ENCODE measurements around the gene KCNH4.
"Not testable (repeated sequence)": the region's sequence is repeated elsewhere in the genome, so short reads cannot be mapped to it uniquely, and the experiment has no call there.

KCNH4 gene

DNA sequence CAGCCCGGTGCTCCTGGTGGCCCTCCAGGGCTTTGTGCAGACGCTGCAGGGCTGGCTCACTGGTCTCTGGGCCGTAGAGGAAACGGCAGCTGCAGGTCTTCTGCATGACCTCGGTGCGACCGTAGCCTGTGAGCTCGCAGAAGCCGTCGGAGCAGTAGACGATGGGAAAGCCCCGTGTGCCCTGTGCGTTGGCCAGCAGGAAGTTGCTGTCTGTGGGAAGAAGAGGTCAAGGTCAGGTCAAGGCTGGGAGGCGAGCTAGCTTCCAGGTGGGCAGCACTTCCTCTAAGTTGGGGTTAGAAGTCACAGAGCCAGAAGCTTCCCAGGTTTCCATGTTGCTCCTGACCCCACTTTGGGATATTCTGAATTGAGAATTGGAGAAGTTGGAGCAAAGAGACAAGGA is 2.1 kb downstream of the KCNH4 start:
- no peak for DNase-seq (ENCODE audit: low spot score)

DNA sequence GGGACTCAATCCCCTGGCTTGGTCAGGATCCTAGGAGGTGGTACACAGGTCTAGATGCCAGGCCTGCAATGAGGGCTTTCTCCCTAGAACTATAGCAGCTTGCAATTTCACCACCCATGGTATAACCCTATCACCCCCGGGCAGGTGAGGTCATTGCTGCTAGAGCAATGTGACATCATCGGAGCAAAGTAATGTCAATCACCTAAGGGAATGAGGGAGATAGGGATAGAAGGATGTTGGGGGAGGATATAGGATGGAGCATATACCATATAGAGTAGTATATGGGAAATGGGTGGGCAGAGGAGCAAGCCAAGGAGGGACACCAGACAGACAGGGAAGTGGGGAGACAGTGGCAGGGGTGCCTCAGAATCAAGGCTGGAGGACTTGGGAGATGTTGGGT is 3.3 kb downstream of the KCNH4 start:
- no peak for DNase-seq (ENCODE audit: low spot score)

DNA sequence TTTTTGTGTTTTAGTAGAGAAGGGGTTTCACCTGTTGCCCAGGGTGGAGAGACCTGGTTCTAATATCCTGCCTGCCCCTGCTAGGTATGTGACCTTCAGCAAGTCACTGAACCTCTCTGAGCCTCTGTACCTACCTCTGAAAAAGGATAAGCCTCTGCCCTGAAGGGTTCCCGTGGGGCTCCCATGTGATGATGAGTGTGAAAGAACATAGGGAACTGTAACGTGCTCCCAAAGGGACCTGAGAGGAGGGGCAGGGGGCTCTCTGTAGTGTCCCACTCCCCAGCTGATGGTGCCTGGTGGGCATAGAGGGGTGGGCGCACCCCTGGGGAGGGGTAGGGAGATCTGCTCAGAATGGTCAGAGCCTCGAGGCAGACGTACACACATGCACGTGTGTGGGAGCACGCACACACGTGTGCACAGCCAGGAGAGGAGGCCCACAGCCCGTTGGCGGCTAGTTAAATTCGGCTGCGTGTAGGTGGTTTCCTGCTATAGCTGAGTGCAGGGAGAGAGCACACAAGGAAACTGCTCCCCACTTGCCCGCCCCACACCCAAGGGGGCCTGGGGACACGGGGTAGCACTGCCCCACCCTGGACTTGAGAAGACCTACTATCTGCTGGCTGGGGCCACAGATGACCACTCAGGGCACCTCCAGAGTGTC is 6.7 kb downstream of the KCNH4 start:
- no peak for DNase-seq (ENCODE audit: low spot score)

DNA sequence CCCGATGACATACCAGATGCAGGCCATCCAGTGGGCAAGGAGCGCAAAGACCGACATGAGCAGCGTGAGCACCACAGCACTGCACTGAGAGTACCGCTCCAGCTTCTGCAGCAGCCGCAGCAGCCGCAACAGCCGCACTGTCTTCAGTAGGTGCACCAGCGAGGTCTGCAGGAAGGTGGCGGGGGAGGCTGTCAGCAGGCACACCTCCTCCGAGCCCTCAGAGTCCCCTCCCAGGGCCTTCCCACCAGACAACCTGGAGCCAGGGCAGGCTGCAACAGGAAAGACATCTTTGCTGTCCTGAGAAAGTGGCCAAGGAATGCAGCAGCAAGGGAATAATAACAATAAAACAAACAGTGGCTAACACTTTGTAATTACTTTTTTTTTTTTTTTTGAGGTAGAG is 9.1 kb downstream of the KCNH4 start:
- no peak for DNase-seq (ENCODE audit: low spot score)

DNA sequence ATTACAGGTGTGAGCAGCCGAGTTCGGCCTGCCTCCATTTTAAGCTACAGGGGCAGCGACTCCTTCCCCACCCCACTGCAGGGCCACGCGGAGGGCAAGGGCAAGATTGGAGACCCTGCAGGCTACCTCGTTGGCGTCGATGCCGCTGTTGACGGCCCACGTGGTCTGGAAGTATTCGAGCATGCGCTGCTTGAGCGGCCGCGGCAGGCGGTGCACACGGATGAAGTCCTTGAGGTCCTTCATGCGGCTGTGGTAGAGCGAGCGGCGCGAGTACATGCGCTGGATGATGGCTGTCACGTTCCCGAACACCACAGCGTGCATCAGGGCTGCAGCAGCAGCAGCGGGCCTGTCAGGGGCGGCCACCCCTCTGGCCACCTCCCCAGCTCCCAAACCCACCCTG is 11.6 kb downstream of the KCNH4 start:
- no peak for DNase-seq (ENCODE audit: low spot score)

DNA sequence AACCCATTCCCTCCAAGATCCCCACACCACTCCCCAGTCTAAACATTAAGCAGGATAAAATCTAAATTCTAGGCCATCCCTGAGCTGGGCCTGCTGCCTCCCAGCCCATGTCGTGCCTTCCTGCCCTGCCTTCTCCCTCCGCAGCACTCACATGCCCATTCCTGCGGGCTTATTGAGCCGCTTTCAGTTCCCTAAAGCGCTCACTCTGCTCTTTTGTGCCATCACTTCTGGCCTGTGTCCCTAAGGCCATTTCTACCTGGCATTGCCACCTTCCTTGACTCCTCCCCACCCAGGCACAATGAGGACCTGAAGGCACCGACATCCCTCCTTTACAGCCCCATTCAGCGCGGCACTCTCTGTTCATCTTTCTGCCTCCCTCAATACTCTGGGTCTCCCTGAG is 13.1 kb downstream of the KCNH4 start:
- no peak for DNase-seq (ENCODE audit: low spot score)

DNA sequence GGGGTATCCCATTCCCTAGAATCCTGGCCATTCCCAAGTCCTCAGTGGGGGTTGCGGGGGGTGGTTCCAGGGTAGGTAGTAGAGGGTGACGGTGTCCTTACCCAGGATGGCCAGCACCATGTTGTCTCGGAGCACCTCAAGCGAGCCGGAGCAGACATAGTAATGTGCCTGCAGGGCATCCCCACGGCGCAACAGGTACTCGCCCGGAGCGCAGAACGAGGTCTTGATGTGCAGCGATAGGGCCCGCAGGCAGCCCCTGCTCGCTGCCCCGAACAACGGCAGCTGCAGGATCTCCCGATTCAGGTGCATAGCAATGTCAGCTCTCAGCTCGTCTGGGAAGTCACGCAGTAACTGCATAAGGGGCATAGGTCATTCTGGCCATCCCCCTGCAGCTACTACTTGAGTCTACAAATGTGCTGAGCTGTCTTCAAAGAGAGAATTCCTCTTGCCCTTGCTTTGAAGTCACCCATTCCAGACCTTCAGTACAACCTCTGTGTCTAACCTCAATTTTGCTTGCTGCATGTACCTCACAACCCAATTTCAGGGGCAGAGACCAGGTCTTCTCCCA is 14.7 kb downstream of the KCNH4 start:
- no peak for DNase-seq (ENCODE audit: low spot score)

DNA sequence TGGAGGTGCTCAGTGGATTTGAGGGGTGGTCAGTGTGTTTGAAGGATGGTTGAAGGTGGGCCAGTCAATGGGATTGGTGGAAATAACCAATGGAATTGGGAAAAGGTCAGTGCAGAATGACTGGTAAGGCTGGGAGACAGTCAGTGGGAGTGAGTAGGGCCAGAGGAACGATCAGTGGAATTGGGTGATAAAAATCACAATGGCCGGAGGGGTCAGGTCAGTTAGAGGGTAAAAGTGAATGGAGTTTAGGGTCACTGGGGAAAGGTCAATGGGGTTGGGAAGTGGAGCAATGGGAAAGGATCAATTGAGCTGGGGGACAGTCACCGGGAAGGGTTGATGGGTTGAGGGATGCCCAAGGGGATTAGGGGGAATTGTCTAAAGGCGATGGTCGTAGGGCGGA is 15.2 kb downstream of the KCNH4 start:
- DNase-seq (ENCODE audit: low spot score), result no peak

DNA sequence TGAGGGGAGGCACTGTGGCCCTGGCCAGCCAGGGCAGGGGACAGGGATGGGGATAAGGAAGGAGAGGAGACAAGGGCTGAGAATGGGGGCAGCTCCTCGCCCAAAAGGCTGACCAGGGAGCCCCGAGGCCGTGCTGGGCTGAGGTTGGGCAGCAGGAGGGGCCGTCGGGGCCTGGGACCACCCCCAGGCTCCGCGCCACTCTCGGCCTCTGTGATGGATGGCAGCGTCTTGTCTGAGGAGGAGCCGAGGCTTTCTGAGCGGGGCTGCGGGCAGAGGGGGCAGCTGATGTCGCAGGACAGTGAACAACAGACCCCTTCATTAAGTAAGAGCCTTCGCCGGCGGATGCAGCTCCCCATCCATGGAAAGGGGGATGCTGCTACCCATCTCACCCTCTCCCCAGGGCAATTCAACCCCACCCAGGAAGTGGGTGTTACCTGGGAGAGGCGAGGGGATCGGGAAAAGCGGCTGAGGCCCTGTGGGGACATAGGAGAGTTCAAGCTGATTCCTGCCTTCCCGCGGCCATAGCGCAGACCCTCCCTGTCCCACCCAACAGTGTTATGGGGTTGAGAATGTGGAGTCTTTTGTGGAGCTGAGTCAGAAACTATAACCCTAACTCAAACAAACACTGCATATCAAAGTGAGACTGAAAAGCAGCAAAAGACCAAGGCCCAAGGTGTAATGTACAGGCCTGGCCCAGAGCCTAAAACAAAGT is 17.1 kb downstream of the KCNH4 start:
- no peak for DNase-seq (ENCODE audit: low spot score)

DNA sequence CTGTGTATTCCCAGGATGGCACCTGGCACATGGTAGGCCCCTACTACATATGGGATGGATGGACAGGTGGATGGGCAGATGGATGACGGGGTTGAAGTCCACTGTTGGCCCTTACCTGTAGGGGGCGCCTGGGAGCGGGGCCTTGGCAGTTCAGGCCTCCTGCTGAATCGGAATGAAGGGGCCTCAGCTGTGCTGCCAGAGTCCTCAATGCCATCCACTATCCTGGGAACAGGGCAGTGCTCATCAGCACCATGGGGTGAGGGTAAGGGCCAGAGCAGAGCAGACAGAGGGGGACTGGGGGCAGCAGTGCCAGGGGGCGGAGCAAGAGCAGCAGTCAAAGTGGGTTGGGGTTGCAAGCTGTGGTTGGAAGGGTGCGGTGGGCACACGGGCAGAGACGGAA is 17.8 kb downstream of the KCNH4 start:
- DNase-seq (ENCODE audit: low spot score), result no peak

DNA sequence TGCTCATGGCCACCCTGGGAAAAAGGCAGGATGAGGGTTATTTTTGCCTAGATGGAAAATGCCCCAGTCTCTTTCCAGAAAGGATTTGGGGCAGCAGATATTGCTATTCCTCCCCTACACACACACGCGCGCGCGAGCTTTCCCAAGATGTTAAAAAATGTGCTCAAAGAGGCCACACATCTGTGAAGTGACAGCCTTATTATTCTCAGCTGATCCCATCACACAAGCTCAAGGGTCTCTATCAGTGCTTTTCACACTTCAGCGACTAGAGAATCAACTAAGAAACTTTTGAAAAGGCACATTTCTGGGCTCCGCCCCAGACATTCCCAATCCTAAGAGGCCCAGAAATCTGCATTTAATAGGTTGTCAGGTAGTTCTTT is 20.4 kb downstream of the KCNH4 start:
- no peak for DNase-seq (ENCODE audit: low spot score)

DNA sequence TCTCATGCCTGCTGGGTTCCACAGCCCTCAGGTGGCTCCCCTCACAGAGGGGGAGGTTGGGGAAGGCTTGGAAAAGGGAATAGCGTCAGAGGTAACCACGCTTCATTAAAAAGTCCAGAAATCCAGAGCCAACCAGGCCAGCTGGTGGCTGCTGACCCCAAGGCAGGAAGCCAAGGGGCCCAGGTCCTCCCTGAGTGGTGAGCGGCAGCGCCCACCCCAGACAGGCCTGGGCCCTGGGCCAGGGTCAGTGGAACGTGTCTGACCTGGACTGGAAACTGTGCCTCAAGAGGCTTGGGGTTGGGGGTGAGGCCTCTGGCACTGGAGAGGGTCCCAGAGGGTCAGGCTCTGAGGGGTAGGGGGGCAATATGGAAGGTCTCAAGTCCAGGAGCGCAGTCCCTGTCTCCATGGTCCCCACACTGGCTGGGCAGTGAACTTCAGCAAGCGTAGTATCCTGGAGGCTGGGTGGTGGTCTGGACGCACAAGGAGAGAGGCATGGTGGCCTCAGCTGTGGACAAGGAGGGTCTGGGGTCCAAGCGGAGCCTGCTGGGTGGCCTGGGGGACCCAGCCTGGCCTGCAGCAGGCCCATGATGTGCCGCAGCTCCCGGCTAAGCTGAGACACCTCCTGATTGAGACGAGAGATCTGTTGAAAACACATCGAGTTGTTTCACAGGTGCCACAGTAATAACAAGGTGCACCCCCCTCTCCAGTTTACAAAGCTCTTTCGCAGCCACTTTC is 21.0 kb downstream of the KCNH4 start:
- DNase-seq (ENCODE audit: low spot score), result no peak

DNA sequence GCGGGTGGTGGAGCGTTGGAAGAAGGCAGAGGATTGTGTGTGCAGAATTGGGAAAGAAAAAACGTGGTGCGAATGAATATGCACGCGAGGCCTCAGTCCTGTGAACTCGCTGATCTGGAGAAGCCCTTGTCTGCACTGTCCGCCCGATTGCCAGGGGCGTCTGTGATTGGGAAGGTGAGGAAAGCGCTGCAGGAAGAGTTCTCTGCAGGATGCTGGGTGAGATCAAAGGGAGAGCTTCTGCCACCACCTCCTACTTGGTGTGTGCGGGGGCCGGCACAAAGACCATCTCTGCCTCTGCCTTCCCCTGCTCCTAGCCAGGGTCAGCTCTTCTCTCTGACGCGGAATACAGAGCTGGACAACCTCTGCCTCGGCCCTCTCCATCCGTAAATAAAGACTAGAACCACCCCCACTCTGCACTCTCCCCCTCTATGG is 25.3 kb downstream of the KCNH4 start:
- no peak for DNase-seq (ENCODE audit: low spot score)

DNA sequence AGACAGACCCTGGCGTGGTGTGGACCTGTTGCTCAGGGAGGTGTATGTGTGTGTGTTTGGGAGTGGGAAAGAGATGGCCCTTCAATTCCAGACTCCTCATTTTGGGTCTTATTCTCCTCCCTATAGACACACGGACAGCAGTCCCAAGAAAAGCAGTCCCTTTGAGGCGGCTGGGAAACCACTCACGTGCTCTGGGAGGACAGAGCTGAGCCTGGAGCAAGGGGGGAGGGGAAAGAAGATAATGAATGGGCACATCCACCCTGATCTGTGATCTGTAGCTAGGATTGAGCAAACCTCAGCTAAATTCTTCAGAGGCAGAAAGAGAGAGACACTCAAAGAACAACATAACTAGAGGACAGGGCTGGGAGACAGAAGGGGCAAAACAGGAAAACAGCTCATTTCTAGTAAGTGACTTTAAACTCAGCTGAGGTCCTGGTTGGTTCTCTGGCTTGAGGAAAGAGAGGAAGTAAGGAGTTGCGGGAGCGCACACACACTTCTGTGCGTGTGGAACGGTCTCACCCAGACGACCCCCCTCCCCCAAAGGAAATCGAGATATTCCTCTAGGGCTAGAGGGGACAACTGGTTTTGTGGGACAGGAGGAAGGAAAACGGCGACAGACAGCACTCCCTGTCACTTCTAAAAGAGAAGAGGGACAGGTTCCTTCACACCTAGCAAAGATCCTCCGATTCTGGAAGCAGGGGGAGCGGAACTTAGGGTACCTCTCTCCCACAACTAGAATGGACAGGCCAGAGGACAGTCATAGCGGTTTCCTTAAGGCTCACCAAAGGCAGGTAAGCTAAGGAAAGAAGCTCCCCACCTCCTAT is 26.8 kb downstream of the KCNH4 start:
- DNase-seq (ENCODE audit: low spot score), result no peak

DNA sequence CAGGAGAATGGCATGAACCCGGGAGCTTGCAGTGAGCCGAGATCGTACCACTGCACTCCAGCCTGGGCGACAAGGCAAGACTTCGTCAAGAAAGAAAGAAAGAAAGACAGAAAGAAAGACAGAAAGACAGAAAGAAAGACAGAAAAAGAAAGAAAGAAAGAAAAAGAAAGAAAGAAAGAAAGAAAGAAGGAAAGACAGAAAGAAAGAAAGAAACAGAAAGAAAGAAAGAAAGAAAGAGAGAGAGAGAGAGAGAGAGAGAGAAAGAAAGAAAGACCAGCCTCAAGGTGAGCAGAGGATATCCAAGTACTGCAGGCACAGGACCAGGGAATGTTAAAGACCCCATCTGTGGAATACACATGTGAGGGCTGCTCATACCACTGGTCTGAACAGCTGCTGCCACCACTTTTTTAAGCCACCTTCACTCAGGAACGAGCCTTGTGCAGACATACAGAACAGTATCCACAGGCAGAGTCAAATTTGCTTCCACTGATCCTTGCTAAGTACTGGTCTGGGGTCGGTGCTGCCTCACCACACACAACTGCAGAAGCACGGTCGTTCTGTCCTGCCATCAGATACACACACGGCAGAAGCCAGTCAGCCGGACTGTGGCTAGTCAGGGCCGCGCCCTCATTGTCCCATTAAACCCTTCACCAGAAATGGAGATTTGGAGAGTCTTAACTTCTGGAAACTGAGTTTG is 33.9 kb downstream of the KCNH4 start:
- no peak for DNase-seq (ENCODE audit: low spot score)

DNA sequence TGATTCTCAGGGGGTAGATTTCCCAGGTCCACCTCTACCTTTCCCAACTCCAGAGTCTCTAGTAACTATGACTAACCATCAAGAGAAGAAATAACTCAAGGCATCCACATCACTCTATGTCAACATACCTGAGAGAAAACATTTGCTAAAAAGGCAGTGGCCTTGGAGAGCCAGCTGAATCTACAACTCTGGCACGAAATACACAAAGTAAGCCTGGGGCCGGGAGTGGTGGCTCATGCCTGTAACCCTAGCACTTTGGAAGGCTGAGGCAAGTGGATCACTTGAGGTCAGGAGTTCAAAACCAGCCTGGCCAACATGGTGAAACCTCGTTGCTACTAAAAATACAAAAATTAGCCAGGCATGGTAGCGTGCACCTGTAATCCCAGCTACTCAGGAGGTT is 37.8 kb downstream of the KCNH4 start:
- DNase-seq (ENCODE audit: low spot score), result not testable (repeated sequence)

DNA sequence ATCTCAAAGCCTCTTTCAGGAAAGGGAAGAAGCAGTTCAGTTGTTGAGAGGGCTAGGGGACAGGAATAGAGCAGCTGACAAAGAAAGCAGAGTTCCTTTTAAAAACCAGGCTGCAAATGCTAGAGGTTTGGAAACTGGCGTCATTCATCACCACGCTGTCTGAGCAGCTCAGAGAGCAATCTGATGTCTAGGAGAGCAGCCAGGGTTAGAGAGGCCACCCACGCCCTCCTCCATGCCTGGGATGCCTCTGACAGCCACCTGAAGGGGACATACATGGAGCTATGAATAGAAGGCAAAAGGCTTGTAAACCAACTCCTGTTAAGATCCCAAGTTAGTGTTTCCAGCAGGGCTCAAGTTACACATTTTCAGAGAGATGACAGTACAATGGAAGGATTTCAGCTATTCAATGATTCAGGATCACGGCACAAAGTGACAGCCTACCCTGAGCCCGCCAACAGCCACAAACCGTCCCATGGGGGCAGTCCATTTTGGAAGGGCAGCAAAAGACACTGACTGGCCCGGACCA is 38.5 kb downstream of the KCNH4 start:
- DNase-seq (ENCODE audit: low spot score), result no peak

DNA sequence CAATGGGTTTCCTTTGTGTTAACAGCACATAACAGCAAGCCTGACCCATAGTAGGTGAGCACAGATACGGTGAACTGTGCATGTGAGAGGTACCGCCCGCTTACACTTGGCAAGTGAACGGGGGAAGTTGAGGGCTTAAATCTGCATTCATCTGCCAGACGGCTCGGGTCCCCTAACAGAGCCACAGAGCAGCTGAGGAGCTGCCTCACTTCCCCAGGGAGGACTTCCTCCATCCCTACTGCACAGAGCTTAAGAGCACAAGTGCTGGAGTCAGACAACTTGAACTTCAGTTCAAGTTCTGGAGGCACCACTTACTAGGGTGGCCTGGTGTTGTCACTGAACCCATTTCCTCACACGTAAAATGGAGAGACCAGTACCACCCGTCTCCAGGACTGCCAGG is 39.6 kb downstream of the KCNH4 start:
- no peak for DNase-seq (ENCODE audit: low spot score)

DNA sequence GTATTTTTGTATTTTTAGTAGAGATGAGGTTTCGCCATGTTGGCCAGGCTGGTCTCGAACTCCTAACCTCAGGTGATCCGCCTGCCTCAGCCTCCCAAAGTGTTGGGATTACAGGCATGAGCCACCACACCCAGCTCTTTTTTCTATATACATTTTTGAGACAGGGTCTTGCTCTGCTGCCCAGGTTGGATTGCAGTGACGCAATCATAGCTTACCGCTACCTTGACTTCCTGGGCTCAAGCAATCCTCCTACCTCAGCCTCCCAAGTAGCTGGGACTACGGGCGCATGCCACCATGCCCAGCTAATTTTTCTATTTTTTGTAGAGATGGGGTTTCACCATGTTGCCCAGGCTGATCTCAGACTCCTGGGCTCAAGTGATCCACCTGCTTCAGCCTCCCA is 40.3 kb downstream of the KCNH4 start:
- not testable (repeated sequence) for DNase-seq (ENCODE audit: low spot score)

DNA sequence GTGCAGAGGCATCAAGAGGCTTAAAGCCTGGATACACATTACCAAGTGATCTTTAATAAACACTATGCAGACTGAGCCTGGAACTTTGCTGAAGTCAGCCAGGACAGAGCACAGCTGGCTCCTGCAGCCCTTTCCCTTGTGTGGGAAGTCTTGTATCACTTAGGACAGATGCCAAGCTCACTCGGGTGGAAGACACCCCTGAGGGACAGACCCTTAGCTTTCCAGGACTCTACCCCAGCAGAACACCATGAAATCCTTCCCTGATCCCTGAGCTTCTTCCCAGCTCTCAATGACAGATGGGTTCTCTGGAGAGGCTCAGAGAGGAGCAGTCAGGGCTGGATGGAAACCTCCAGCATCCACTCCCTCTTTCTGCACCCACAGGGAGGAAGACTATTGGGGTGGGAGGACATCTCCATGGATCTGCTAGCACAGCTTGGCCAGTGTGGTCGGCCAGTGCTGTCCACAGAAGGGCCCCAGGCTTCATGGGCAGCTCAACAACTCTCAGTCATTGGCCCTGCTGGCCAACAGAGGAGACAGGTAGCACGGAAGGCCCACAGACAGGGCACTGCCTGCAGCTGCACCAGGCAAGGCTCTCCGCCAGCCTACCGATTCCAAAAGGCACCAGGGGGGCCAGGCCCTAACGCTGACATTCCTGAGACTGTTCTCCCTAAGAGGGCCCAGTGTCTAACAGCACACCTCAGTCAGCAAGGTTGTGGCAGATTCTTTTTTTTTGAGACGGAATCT is 42.0 kb downstream of the KCNH4 start:
- no peak for DNase-seq (ENCODE audit: low spot score)

DNA sequence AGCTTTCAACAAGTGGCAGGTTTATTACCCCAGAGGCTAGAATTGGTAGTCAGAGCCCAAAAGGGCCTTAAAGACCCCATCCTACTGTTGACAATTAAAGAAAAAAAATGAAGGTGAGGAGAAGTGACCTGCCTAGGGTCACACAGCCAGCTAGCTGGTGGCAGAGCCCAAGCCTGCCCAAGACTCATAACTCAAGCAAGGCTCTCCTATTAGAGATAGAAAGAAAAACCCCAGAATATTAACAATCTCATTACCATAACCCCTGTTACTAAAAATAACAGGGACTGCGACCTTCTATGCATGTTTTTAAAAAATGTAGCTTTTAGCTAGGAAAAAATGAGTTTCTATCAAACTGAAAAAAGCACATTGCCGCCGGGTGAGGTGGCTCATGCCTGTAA is 44.3 kb downstream of the KCNH4 start:
- DNase-seq (ENCODE audit: low spot score), result no peak

All from HuH-7.5 (cell line).